AG09309 (cell line): ENCODE measurements around the gene MAP3K4.

Experiments used
- DNase-seq: peaks from one replicate; pipeline ENCODE4 v3.0.0-alpha.2; 2010; ENCODE audit warnings: low read depth
- H3K4me3 ChIP-seq: 2 replicates; pipeline ENCODE4 v1.5.1; 2011; ENCODE audit warnings: mild to moderate bottlenecking, low read depth, low read length, moderate library complexity; ENCODE audit not compliant: control insufficient read depth
- CTCF ChIP-seq: IDR thresholded peaks from 2 replicates; pipeline ENCODE4 v1.5.1; 2011; ENCODE audit warnings: mild to moderate bottlenecking, low read depth, low read length, inconsistent platforms; ENCODE audit not compliant: insufficient read depth, control insufficient read depth; ENCODE audit errors: missing control alignments

The MAP3K4 gene

GRCh38 chr6:161142957-161143296 lies 151.4 kb downstream of the MAP3K4 start:
- no peak for TF ChIP-seq CTCF
- DNase-seq, result no peak

GRCh38 chr6:161143663-161144430 lies 152.3 kb downstream of the MAP3K4 start:
- no peak overlapping the region for H3K4me3 ChIP-seq
- TF ChIP-seq CTCF, result no peak
- no peak for DNase-seq

More at GRCh38 chr6:161142957-161143296, 151.4 kb downstream of the MAP3K4 start:
- no peak overlapping the region for H3K4me3 ChIP-seq

- DNase-seq, result no peak
- TF ChIP-seq CTCF, result no peak
- no peak overlapping the region for H3K4me3 ChIP-seq
Observed at GRCh38 chr6:161150136-161150535, 158.6 kb downstream of the MAP3K4 start.

- DNase-seq, result no peak
- no peak overlapping the region for H3K4me3 ChIP-seq
- no peak for TF ChIP-seq CTCF
Observed at GRCh38 chr6:161150566-161150965, 159.0 kb downstream of the MAP3K4 start.

- no peak overlapping the region for H3K4me3 ChIP-seq
- TF ChIP-seq CTCF, result no peak
- DNase-seq, result no peak
Observed at GRCh38 chr6:161151059-161151645, 159.6 kb downstream of the MAP3K4 start.

GRCh38 chr6:161151660-161152526 lies 160.3 kb downstream of the MAP3K4 start:
- H3K4me3 ChIP-seq, result no peak overlapping the region
- no peak for DNase-seq
- TF ChIP-seq CTCF, result no peak
